Measurements from ENCODE around the gene DOCK9.

DNA sequence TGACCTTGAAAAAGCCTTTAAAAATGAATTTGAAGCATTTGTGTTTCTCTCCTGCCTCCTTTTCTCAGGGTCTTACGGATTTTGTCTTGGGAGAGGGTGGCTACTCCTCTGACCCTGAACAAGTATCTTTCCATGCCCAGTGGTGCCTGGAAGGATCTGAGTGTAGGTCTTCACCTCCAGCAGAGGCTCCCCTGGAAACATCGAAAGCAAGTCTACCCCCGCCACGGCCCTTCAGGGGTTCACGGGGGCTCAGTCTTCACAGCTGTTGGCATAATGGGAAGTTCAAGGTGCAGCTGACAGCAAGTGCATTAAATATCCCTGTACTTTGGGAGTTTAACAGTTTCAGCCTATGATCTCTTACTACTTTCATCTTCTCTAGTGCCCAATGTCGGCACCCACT is 182.6 kb downstream of the DOCK9 start:
- TF ChIP-seq TAF1 (IDR thresholded peaks at IDR 0.05; ENCODE audit: low read depth) = no peak
- no peak for TF ChIP-seq CREB1 (IDR thresholded peaks at IDR 0.05; ENCODE audit: low read depth)
- no peak for TF ChIP-seq CEBPB (IDR thresholded peaks at IDR 0.05)
- no peak for TF ChIP-seq REST (IDR thresholded peaks at IDR 0.05; ENCODE audit: low read depth)
- no peak for TF ChIP-seq TCF12 (IDR thresholded peaks at IDR 0.05; ENCODE audit: low read depth)
- TF ChIP-seq YY1 (IDR thresholded peaks at IDR 0.05; ENCODE audit: low read depth) = no peak
- TF ChIP-seq, protein P1, sequence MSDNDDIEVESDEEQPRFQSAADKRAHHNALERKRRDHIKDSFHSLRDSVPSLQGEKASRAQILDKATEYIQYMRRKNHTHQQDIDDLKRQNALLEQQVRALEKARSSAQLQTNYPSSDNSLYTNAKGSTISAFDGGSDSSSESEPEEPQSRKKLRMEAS (IDR thresholded peaks at IDR 0.05) = no peak
- TF ChIP-seq TEAD4 (IDR thresholded peaks at IDR 0.05) = no peak
- no peak for TF ChIP-seq EGR1 (IDR thresholded peaks at IDR 0.05)
- TF ChIP-seq RAD21 (IDR thresholded peaks at IDR 0.05; ENCODE audit: low read depth) = no peak
- TF ChIP-seq NFIC (IDR thresholded peaks at IDR 0.05) = no peak
- no peak for TF ChIP-seq FOXM1 (IDR thresholded peaks at IDR 0.05; ENCODE audit: borderline replicate concordance, low read depth)
- no peak for TF ChIP-seq ZBTB7A (IDR thresholded peaks at IDR 0.05; ENCODE audit: low read depth)
